Measurements from ENCODE around the gene FANK1.

Gene FANK1

GRCh38 chr10:126016882-126017281, 120.5 kb downstream of the FANK1 start:
- ChIA-PET CTCF (interaction anchor here (0.6 kb wide), 1 partner anchor 182 kb away, joined by 5 read pairs; no protein-coding TSS in a partner anchor), POLR2A (no interaction called here)
- TF ChIP-seq SP1 (IDR thresholded peaks at IDR 0.05) (no peak), LEF1 (IDR thresholded peaks at IDR 0.05; ENCODE audit: borderline replicate concordance) (no peak), PKNOX1 (IDR thresholded peaks at IDR 0.05) (no peak), ZNF384 (IDR thresholded peaks at IDR 0.05) (no peak), FOXA1 (IDR thresholded peaks at IDR 0.05) (no peak), L3MBTL2 (conservative IDR thresholded peaks at IDR 0.05) (no peak), ELF4 (IDR thresholded peaks at IDR 0.05) (no peak), FOXM1 (IDR thresholded peaks at IDR 0.05; ENCODE audit: borderline replicate concordance) (no peak), TARDBP (IDR thresholded peaks at IDR 0.05) (no peak)
- no peak for DNase-seq (ENCODE audit: extremely low spot score)

GRCh38 chr10:126017961-126018560, 121.7 kb downstream of the FANK1 start:
- ChIA-PET CTCF (interaction anchor here (1.1 kb wide), 1 partner anchor 13 kb away, joined by 3 read pairs; no protein-coding TSS in a partner anchor), POLR2A (no interaction called here)
- DNase-seq (ENCODE audit: extremely low spot score) = no peak
- no peak for TF ChIP-seq NFRKB (IDR thresholded peaks at IDR 0.05)
- no peak for TF ChIP-seq ARNT (IDR thresholded peaks at IDR 0.05)
- no peak for TF ChIP-seq L3MBTL2 (conservative IDR thresholded peaks at IDR 0.05)
- no peak for TF ChIP-seq ELF4 (IDR thresholded peaks at IDR 0.05)
- no peak for TF ChIP-seq PKNOX1 (IDR thresholded peaks at IDR 0.05)
- no peak for TF ChIP-seq SUZ12 (IDR thresholded peaks at IDR 0.05)
- TF ChIP-seq LEF1 (IDR thresholded peaks at IDR 0.05; ENCODE audit: borderline replicate concordance) = no peak
- TF ChIP-seq CTBP1 (IDR thresholded peaks at IDR 0.05; ENCODE audit: borderline replicate concordance) = no peak
- no peak for TF ChIP-seq TARDBP (IDR thresholded peaks at IDR 0.05)
- TF ChIP-seq HDGF (IDR thresholded peaks at IDR 0.05; ENCODE audit: borderline replicate concordance) = no peak
- TF ChIP-seq FOXM1 (IDR thresholded peaks at IDR 0.05; ENCODE audit: borderline replicate concordance) = no peak
- no peak for TF ChIP-seq SP1 (IDR thresholded peaks at IDR 0.05)
- TF ChIP-seq BHLHE40 (IDR thresholded peaks at IDR 0.05; ENCODE audit: borderline replicate concordance) = no peak
- no peak for TF ChIP-seq ZNF384 (IDR thresholded peaks at IDR 0.05)
- TF ChIP-seq FOXK2 (IDR thresholded peaks at IDR 0.05) = no peak
- TF ChIP-seq FOXA1 (IDR thresholded peaks at IDR 0.05) = no peak

GRCh38 chr10:126021833-126022500, 125.6 kb downstream of the FANK1 start:
- ChIA-PET CTCF (no interaction called here), POLR2A (no interaction called here)
- DNase-seq (ENCODE audit: extremely low spot score) = no peak
- TF ChIP-seq ELF4 (IDR thresholded peaks at IDR 0.05) = no peak
- no peak for TF ChIP-seq FOXA1 (IDR thresholded peaks at IDR 0.05)
- no peak for TF ChIP-seq FOXK2 (IDR thresholded peaks at IDR 0.05)
- TF ChIP-seq PKNOX1 (IDR thresholded peaks at IDR 0.05) = no peak

- ChIA-PET CTCF (no interaction called here), POLR2A (no interaction called here)
- no peak for DNase-seq (ENCODE audit: extremely low spot score)
- TF ChIP-seq LEF1 (IDR thresholded peaks at IDR 0.05; ENCODE audit: borderline replicate concordance) (no peak), NFRKB (IDR thresholded peaks at IDR 0.05) (no peak), CTBP1 (IDR thresholded peaks at IDR 0.05; ENCODE audit: borderline replicate concordance) (no peak), PKNOX1 (IDR thresholded peaks at IDR 0.05) (no peak), ZNF384 (IDR thresholded peaks at IDR 0.05) (no peak), SUZ12 (IDR thresholded peaks at IDR 0.05) (no peak), HDGF (IDR thresholded peaks at IDR 0.05; ENCODE audit: borderline replicate concordance) (no peak)
These were observed 126.5 kb downstream of the FANK1 start for GRCh38 chr10:126022841-126023240.

- POLR2A ChIA-PET = no interaction called here
- CTCF ChIA-PET = interaction anchor here (0.5 to 0.7 kb wide), 3 partner anchors 19 to 533 kb away, joined by 3 to 9 read pairs (median 3); no protein-coding TSS in a partner anchor
- TF ChIP-seq ZNF384 (IDR thresholded peaks at IDR 0.05) (no peak), HDGF (IDR thresholded peaks at IDR 0.05; ENCODE audit: borderline replicate concordance) (no peak), FOXA1 (IDR thresholded peaks at IDR 0.05) (no peak), CTBP1 (IDR thresholded peaks at IDR 0.05; ENCODE audit: borderline replicate concordance) (no peak), TARDBP (IDR thresholded peaks at IDR 0.05) (no peak), ELF4 (IDR thresholded peaks at IDR 0.05) (no peak), NFRKB (IDR thresholded peaks at IDR 0.05) (no peak), LEF1 (IDR thresholded peaks at IDR 0.05; ENCODE audit: borderline replicate concordance) (no peak), L3MBTL2 (conservative IDR thresholded peaks at IDR 0.05) (no peak)
- no peak for DNase-seq (ENCODE audit: extremely low spot score)
These were observed 131.3 kb downstream of the FANK1 start for GRCh38 chr10:126027692-126028091.

- TF ChIP-seq BHLHE40 (IDR thresholded peaks at IDR 0.05; ENCODE audit: borderline replicate concordance) (no peak), CTBP1 (IDR thresholded peaks at IDR 0.05; ENCODE audit: borderline replicate concordance) (no peak), PKNOX1 (IDR thresholded peaks at IDR 0.05) (no peak), FOXK2 (IDR thresholded peaks at IDR 0.05) (no peak), FOXA1 (IDR thresholded peaks at IDR 0.05) (no peak), NFRKB (IDR thresholded peaks at IDR 0.05) (no peak), ZNF384 (IDR thresholded peaks at IDR 0.05) (no peak), L3MBTL2 (conservative IDR thresholded peaks at IDR 0.05) (no peak), FOXM1 (IDR thresholded peaks at IDR 0.05; ENCODE audit: borderline replicate concordance) (no peak), ELF4 (IDR thresholded peaks at IDR 0.05) (no peak)
- ChIA-PET POLR2A (no interaction called here), CTCF (interaction anchor here (1.1 kb wide), 1 partner anchor 12 kb away, joined by 3 read pairs; no protein-coding TSS in a partner anchor)
- DNase-seq (ENCODE audit: extremely low spot score) = no peak
These were observed 133.6 kb downstream of the FANK1 start for GRCh38 chr10:126029999-126030398.
